NCI-H2081 (cell line): ENCODE measurements around the gene PALLD.
"Not testable (repeated sequence)": the region's sequence is repeated elsewhere in the genome, so short reads cannot be mapped to it uniquely, and the experiment has no call there.

ENCODE experiments used
- DNase-seq, 2 experiments: peaks; one replicate each; lab custom pipeline; 2025; lab: John Stamatoyannopoulos, UW

The PALLD gene

DNA sequence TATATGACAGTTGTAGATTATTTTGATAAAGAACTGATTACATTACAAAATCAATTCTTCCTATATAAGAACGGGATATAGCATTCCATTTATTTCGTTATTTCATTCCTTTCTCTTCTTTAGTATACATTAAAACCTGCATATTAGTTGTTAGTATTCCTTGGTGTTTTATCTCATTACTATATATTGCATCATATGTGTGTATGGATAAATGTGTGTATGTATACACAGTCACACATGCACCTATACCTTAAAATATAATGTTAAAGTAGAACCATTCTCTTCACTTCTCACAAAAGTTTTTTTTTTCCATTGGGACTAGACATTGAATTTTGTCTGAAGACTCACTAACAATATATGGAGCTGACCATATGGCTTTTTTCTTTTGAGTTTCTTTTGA is 5.3 kb upstream of the PALLD start:
- no peak for DNase-seq

DNA sequence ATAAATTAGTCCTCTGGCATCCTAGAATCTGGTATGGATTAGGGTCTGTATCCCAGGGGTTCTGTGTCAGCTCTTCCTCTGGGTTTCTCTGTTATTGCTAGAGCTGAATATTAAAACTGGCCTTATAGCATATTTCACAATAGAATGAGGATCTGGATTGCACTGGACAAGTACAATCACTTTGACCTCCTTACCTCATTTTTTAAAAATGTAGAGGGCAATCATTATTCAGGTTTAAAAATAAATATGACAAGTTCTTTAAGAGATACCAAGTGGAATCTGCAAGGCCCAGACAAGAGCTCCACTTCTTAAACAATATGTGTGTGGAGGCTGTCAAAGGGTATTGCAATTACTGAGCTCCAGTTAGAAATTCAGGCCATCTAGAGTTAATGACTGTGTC is 1.4 kb downstream of the PALLD start:
- no peak for DNase-seq

DNA sequence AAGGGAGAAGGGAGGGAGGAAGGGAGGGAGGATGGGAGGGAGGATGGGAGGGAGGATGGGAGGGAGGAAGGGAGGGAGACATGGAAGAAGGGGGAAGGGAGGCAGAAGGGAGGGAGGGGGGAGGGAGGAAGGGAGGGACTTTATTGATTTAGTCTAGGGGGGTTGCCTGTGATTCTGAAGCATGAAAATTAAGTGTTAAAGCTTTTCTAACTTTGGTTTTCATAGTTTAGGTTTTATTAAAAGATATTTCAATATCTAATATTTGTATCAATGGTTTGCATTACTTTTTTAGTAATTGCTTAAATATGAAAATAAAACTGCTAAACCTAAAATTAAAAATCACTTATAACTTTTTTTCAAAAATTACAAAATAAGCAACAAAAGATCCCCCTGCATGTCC is 2.4 kb downstream of the PALLD start:
- DNase-seq = no peak

DNA sequence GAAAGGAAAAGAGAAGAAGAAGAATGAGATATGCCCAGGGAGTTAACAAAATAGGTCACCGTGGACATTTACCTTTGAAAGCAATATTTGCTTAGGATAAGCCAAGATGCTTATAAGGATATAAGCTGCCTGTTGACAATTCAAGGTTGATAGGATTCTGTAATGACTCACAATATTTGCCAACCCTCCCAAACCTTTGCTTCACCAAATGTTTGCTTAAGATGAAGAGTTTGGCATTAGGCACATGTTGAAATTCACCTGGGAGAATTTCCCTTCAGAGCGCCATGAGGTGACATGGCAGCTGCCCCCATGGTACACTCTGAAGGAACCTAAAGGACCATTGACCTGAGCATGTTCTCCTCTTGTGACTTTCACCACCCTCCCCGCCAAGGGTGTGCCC is 4.6 kb downstream of the PALLD start:
- DNase-seq = no peak

DNA sequence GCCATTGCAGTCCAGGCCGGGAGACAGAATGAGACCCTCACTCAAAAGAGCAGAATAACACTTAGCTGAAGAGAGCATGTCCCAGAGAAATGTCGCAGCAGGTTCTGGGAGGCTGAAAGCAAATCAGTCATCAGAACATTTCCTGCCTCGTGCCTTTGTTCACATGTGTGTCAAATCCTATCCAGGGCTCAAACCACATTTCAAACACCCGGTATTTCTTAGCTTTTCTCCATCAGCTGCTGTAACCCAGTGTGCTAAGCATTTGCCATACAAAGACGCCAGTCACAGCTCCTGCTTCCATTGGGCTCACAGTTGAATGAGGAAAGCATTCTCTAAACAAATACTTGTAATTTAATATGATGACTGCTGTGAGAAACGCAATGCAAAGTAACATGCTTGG is 6.0 kb downstream of the PALLD start:
- no peak for DNase-seq

DNA sequence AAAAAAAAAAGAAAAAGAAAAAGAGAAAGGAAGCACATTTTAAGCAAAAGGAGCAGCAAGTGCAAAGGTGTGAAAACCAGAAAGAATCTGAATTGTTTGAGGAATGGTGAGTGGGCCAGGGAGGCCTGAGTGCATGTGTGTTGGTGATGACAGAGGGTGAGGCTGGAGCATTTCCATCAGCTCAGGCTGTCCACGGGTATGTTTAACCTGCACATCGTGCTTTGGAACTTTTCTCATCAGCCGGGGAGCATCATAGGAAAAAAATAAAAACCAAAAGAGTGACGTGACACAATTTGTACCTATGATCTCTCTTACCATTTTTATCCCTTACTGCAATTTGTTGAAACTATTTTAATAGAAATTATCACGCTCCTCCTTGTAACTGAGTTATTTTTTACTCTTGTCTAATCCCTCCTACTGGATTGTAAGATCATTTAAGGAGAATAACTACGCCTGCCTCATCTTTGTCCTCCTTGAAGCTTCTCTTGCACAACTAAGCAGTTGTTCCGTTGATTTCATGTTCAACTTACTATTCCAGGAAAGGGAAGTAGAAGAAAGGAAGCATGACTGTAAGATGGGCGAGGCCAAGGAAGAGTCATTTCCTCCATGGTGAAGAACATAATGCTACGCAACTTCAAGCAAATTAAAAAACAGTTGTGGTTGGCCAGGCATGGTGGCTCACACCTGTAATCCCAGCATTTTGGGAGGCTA is 7.0 kb downstream of the PALLD start:
- no peak for DNase-seq

DNA sequence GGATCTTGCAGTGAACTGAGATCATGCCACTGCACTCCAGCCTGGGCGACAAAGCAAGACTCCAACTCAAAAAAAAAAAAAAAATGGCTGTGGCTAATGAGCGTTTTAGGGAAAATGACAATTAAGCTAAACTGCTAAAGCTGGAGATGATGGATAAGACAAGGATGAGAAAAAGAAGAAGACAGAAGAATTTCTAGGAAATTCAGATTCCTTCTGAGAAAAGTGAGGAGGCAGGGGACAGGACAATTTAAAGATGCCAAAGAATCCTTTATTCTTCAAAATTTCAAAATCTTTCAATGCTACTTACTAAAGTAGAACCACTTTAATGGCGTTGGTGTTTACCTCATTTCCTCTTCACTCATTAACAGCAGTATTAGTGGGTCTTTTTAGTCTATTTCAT is 7.7 kb downstream of the PALLD start:
- no peak for DNase-seq

DNA sequence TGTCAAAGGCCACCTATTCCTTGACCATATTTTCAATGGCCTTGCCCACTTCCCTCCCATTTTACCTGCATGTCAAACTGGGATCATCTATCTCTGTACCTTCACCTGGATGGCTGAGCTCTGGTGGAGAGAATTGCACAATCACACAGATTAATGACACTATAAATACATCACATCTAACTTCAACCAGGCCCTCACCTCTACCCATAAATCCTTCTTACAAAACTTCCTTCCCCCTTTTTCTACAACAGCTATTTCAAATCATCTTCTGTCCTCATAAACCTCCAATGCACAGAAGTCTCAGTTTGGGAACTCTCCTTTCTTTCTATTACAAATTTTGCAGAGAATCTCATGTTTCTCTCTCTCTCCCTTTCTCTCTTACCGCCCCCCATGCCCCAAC is 9.2 kb downstream of the PALLD start:
- no peak for DNase-seq

DNA sequence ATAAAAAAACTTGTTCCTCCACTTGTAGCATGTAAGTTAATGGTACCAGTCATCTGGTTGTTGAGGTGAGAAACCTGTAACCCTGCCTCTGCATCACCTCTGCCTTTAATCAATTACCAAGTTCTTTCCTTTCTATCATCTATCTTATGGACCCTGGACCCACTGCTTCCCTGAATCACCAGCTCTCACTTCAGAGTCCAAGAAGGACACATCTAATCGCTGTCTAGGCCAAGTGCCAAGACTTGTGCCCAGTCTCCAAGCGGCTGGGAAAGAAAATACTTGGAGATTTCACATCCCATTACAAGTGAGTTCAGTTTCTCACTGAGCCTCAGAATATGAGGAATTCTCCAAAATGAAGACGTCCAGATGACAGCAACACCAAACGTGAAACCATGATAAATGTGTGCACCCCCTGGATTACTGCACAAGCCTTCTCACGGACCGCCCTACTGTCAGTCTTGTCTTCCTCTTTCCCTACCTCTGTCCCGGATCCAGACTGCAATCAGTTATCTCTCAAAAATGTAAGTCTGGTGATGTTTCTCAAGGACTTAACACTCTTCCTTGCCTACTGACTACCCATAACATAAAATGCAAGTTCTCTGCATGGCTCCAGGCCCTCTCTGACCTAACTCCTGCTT is 10.4 kb downstream of the PALLD start:
- no peak for DNase-seq

DNA sequence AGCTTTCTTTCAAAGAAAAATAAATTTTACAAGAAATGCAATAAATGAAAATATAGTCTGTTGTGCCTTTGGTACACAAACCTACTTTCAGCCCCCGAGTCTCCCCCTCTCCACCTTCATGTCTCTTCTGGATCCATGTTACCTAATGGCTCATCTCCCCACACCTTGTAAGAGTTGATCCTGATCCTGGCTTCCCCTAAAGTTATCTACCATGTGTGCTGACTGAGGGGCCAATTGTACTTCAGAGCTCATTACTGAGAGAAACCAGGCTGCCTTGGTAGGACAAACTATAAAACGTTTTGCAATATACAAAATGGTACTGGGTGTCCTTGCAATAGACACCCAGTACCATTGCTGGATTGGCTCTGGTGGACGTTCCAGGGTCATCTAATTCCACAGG is 11.8 kb downstream of the PALLD start:
- DNase-seq = no peak

DNA sequence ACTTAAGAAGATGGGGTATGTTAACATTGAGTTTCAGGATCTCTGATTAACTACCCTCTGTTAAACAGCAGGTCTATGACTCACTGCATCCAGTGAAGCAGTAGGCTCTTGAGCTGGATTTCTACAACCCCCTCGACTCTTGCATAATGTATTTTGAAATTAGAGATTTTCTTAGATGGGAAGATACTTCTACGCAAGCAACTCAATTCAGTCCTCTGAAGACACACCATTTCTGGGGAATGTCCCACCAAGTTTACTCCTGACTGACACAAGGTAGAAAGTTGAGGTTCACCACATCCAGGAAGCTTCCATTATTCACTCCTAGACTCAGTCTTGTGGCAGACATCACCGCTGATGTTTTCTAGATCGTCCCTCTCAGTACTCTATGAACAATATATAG is 12.9 kb downstream of the PALLD start:
- no peak for DNase-seq

DNA sequence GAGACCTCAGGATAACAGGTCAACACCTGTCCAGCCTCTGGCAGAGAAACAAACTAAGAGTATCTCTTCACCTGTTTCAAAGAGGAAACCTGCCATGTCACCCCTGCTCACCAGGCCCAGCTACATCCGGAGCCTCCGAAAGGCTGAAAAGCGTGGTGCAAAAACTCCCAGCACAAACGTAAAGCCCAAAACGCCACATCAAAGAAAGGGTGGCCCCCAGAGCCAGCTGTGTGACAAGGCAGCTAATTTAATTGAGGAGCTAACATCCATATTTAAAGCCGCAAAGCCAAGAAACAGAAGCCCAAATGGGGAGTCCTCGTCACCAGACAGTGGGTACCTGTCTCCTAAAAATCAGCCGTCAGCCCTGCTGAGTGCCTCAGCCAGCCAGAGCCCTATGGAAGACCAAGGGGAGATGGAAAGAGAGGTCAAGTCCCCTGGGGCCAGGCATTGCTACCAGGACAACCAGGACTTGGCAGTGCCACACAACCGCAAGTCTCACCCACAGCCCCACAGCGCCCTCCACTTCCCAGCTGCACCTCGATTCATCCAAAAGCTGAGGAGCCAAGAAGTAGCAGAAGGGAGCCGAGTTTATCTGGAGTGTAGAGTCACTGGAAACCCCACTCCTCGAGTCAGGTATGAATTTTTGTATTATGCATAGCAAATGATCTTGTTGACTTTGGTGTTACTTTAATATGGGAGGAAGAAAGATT is 15.1 kb downstream of the PALLD start:
- no peak for DNase-seq

DNA sequence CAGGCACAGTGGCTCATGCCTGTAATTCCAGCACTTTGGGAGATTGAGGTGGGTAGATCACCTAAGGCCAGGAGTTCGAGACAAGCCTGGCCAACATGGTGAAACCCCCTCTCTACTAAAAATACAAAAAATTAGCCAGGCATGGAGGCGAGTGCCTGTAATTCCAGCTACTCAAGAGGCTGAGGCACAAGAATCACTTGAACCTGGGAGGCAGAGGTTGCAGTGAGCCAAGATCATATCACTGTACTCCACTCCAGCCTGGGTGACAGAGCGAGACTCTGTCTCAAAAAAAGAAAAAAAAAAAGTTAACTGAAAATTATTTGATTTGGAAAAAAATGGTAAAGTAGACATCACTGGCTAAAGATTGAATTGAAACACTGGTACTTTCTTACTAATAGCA is 17.0 kb downstream of the PALLD start:
- DNase-seq = not testable (repeated sequence)

DNA sequence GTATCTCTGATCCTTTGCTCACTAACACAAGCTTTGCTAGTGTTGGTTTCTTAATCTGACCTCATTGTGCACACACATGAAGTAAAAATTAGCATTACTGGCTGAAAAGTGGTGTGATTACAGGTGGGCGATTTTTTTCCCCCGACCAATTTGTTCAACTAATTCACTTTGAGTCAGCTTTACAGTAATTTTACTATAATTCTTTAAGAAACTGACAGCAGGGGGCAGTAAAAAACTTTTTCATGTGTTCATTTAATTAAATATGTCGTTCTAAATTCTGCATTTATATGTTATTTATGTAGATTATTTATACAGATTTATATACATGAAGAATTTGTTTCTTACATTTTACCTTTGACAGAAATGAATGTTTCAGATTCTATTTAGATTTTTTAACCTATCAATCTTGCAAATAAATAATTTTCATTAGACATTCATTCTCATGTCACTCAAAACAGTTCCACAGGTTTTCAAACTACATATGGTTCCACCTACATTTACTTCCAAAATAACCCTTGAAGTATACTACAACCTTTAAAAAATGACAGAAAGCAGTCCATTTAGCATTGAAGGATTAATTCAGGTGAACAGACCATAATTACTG is 17.5 kb downstream of the PALLD start:
- peak; percentile 7 to 41 for DNase-seq

DNA sequence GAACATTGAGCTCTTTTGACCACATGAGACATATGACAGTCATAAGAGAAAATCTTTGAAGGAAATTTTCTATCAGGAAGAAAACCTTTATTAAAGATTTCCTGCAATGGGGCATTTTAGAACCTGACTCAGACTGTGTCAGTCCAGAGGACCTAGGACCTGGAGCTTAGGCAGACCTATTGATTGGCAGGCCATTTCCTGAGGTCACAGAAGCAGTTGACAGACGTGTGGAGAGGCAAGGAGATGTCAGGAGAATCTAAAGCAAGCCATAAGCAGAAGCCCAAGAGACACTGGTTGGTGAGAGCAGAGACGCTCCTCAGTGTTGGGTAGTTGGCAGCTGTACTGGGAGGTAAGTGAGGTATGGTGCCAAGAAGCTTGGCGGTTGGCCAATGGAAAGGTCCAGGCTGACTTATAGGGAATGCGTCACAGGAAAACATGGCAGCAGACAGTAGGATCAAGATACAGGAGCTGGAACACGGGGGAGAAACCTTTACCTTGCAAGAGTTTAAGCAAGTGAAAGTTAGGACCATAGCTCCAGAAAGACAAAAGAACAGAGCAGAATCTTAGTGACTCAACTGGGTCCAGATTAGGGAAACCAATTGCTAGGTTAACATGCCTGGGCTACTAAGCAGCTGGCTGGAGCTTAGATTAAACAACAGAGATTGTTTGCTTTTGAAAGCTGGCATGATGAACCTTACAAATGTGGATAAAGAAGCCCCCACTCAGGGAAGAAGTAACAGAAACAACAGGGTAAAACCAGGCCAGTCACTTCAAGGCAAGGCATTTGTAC is 18.6 kb downstream of the PALLD start:
- peak; percentile 45 to 66 for DNase-seq

DNA sequence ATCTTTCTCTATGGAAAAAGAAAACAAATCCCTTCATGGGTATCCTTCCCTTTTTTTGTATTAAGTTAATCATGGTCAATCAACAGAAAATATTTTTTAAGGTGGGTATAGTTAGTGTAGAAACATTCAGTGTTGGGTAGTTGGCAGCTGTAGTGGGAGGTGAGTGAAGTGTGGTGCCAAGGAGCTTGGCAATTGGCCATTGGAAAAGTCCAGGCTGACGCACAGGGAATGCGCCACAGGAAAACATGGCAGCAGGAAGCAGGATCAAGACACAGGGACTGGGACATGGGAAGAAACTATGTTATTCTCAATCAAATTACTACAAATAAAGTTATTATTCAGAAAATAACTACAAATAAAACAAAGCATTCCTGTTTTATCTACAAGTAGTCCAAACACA is 20.0 kb downstream of the PALLD start:
- peak in 1 of 2 experiments; percentile 9 for DNase-seq

DNA sequence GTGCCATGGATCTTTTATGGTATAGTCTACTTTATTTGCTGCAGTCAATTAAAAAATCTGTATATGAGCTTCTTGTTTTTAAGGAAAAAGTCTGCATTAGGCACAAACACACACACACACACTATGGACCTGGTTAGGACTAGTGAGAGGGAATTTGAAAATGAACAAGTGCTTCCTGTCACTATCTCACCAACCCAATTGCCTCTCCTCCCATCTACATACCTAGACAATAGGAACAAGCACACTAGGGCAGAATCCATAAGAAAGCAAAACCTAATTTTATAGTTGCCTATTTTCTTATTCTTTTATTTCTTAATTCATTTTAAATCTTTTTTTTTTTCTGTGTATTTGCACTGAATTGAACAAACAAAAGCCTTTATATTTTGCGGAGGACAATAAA is 22.7 kb downstream of the PALLD start:
- DNase-seq = no peak

DNA sequence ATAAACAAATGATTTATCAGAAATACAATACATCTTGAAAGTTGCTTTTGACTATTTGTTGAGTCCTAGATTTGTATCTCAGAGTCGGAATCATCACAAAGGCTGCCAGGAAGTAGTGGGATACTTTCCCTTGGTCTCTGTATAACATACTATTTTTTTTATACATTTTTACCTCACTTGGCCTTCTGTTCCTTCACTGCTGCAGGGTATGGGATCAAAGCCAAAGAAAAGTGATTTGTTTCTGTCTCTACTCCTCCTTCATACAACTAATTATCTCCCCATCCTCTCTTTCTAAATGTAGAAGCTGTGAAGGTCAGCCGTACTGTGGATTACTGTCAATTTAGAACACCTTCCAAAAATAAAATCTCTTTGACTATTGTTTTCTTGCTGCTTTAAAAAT is 24.9 kb downstream of the PALLD start:
- peak in 1 of 2 experiments; percentile 8 for DNase-seq

DNA sequence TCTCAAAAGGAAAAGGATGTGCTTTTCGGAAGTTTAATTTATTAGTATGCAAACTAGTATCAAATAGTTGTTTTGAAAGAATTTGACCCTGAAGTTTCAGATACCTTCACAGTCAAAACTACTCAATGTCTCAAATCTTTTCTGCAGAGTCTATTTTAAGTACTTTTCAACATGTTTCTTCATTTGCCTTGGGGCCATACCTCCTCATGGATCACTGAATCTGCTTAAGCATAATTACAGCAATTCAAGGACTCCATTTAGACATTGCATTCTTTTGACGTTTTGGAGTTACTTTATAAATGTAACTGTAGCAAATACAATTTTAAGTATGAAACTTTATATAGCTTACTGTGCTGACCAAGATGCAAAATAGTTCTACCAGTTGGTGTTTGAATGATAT is 25.5 kb downstream of the PALLD start:
- no peak for DNase-seq

DNA sequence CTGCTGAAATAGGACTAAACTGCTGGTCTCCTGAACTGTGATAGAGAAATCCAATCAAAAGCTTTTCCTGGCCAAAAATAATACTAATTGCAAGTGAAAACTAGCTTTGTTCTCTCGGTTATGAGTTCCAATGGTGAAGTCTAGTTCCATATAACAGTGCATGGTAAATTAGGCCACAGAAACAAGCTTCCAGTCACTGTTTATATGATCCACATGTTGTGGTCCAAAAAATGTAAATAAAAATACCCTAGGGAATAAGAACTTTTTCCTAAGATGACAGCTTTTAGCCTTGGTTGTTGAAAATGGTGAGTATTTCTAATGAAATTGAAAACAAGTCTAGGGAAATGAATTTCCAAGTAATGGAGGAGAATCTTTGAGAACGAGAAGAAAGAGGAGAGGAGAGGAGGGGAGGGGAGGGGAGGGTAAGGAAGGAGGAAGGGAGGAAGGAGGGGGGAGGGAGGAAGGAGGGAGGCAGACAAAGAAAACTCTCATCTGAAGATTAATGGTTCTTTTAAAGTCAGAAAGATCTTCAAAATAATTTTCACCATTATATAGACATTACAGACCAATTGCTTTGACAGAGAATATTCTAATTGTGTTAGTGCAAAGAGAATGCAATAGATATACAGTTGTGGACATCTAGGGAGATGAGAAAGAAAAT is 26.1 kb downstream of the PALLD start:
- DNase-seq = no peak

DNA sequence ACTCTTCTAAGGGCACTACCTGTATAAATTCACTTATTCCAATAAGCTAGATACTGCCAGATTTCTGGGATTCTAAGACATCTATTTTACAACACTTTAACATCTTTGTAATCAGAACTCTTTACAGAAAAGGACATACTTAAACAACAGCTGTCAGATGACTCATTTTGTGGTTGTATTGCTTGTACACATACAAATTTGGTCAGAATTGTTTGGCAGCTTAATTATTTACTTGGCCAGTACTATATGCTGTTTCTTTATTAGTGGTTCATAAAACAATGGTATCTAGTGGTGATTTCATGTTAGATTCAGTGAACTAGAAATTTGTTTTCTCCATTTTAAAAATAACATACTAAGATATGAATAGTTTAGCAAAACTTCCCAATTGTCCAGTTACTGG is 27.2 kb downstream of the PALLD start:
- DNase-seq = no peak

DNA sequence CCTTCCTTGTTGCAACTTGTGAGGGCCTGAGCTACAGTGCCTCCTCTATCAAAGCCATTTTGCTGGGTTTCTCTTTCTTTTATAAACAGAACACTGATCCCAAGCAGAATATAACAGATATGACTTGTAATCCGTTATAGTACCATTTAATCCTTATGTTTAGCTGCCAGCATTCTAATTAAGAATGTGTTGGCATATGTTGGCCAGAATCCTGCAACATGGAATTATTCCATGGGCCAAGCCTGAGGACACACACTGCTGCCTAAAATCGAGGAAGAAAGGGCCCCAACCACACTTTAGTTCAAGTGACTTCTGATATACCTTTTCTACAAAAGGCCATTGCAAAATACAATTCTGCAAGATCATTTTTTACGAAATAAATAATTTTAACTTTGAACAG is 28.0 kb downstream of the PALLD start:
- no peak for DNase-seq
